ENCODE results near the gene ENTHD1.

ENTHD1 gene

DNA sequence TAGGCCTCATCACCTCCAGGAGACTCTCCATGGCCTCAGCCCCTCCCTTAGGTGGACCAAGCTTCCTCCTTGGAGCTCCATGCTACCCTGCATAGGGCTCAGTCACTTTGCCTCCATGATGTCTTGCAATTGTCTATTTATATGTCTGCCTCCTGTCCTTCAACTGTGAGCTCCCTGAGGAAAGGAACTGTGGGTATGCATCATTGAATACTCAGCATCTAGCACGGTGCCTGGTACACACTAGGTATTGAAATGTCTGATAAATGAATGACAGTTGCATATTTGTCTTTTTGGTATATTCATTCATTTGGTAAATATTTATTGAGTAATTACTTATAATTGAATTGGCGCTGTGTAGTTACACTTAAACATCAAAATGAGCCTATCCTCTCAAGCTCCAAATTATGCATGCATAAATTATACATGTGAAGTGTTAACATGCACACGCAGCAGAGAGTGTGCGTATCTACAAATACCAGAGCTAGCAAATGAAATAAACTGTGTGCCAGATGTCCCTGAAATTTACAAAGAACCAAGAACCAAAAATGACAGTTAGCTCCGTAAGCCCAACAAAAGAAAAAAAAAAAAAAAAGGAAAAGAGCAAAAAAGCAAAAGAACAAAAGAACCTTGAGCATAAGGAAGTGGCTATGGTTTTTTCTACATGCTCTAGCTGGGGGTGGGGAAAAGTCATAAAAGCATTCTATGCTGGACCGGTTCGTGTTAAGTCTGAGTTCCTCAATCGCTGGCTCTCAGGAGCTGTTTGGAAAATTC lies 32.5 kb upstream of the ENTHD1 start:
- ChIA-PET CTCF (no interaction called here), POLR2A (no interaction called here)
- DNase-seq (ENCODE audit: extremely low spot score) = no peak
- TF ChIP-seq ARNT (IDR thresholded peaks at IDR 0.05) = no peak
- TF ChIP-seq NFRKB (IDR thresholded peaks at IDR 0.05) = no peak

GRCh38 chr22:39925273-39925672 lies 31.7 kb upstream of the ENTHD1 start:
- no peak for TF ChIP-seq FOXA1 (IDR thresholded peaks at IDR 0.05)
- TF ChIP-seq BHLHE40 (IDR thresholded peaks at IDR 0.05; ENCODE audit: borderline replicate concordance) = no peak
- TF ChIP-seq L3MBTL2 (conservative IDR thresholded peaks at IDR 0.05) = no peak
- no peak for TF ChIP-seq SUZ12 (IDR thresholded peaks at IDR 0.05)
- TF ChIP-seq ARNT (IDR thresholded peaks at IDR 0.05) = no peak
- TF ChIP-seq TARDBP (IDR thresholded peaks at IDR 0.05) = no peak
- TF ChIP-seq CTBP1 (IDR thresholded peaks at IDR 0.05; ENCODE audit: borderline replicate concordance) = no peak
- TF ChIP-seq SP1 (IDR thresholded peaks at IDR 0.05) = no peak
- TF ChIP-seq ELF4 (IDR thresholded peaks at IDR 0.05) = no peak
- no peak for TF ChIP-seq FOXK2 (IDR thresholded peaks at IDR 0.05)
- no peak for TF ChIP-seq LEF1 (IDR thresholded peaks at IDR 0.05; ENCODE audit: borderline replicate concordance)
- POLR2A ChIA-PET = no interaction called here

DNA sequence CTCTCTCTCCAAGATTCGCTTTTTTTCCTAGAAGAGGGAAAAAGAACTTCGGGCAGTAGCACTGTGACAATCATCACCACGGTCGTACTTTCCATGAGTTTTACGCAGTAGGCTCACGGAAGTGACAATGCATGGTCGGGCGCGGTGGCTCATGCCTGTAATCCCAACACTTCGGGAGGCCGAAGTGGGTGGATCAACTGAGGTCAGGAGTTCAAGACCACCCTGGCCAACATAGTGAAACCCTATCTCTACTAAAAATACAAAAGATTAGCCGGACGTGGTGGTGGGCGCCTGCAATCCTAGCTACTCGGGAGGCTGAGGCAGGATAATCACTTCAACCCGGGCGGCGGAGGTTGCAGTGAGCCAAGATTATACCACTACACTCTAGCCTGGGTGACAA lies 30.7 kb upstream of the ENTHD1 start:
- POLR2A ChIA-PET = no interaction called here
- CTCF ChIA-PET = no interaction called here
- no peak for DNase-seq (ENCODE audit: extremely low spot score)
- TF ChIP-seq ARNT (IDR thresholded peaks at IDR 0.05) (no peak), CTBP1 (IDR thresholded peaks at IDR 0.05; ENCODE audit: borderline replicate concordance) (no peak), FOXK2 (IDR thresholded peaks at IDR 0.05) (no peak), ELF4 (IDR thresholded peaks at IDR 0.05) (no peak)
- TF ChIP-seq, protein P1, sequence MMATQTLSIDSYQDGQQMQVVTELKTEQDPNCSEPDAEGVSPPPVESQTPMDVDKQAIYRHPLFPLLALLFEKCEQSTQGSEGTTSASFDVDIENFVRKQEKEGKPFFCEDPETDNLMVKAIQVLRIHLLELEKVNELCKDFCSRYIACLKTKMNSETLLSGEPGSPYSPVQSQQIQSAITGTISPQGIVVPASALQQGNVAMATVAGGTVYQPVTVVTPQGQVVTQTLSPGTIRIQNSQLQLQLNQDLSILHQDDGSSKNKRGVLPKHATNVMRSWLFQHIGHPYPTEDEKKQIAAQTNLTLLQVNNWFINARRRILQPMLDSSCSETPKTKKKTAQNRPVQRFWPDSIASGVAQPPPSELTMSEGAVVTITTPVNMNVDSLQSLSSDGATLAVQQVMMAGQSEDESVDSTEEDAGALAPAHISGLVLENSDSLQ (IDR thresholded peaks at IDR 0.05) = no peak

More at GRCh38 chr22:39925273-39925672, 31.7 kb upstream of the ENTHD1 start:
- CTCF ChIA-PET = no interaction called here
- no peak for DNase-seq (ENCODE audit: extremely low spot score)

- POLR2A ChIA-PET = no interaction called here
- no peak for TF ChIP-seq HDGF (IDR thresholded peaks at IDR 0.05; ENCODE audit: borderline replicate concordance)
- TF ChIP-seq LEF1 (IDR thresholded peaks at IDR 0.05; ENCODE audit: borderline replicate concordance) = no peak
- TF ChIP-seq ZNF384 (IDR thresholded peaks at IDR 0.05) = no peak
- TF ChIP-seq, protein P1 (IDR thresholded peaks at IDR 0.05) = no peak
- no peak for TF ChIP-seq BHLHE40 (IDR thresholded peaks at IDR 0.05; ENCODE audit: borderline replicate concordance)
- no peak for TF ChIP-seq L3MBTL2 (conservative IDR thresholded peaks at IDR 0.05)
- no peak for TF ChIP-seq ELF4 (IDR thresholded peaks at IDR 0.05)
- DNase-seq (ENCODE audit: extremely low spot score) = no peak
- CTCF ChIA-PET = no interaction called here
These were observed 30.1 kb upstream of the ENTHD1 start for GRCh38 chr22:39923696-39924095.

DNA sequence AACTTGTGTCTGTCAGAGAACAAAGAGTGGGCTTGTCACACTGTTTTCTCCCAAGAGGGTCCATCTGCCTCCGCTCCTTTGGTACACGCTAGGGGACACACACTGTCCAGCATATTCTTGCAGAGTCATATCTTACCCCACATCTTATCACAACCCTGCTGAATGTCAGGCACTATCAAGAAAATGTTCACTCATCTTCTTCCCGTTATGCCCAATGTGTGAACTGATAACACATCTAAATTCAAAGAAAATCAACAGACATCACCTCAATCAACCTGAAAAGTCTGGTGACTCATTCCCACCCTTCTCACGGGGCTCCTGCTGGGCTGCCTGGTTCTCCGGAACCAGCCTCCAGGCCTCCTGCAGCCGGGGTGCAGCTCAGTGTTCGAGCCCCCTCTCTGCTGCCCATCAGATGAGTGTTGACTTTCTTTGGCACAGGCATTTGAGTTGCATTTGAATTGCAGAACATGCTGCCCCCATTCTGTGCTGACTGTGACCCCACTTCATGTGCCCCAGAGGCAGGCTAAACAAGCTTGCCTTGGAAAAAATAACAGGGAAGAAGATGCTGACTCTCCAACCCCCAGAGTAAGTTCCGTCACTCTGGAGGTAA lies 26.7 kb upstream of the ENTHD1 start:
- DNase-seq (ENCODE audit: extremely low spot score) = no peak
- ChIA-PET POLR2A (no interaction called here), CTCF (interaction anchor here (0.5 to 1.0 kb wide), 2 partner anchors 104 to 429 kb away, joined by 4 to 9 read pairs; no protein-coding TSS in a partner anchor)
- TF ChIP-seq NFRKB (IDR thresholded peaks at IDR 0.05) = no peak
- no peak for TF ChIP-seq FOXM1 (IDR thresholded peaks at IDR 0.05; ENCODE audit: borderline replicate concordance)
- TF ChIP-seq TARDBP (IDR thresholded peaks at IDR 0.05) = no peak
- no peak for TF ChIP-seq HDGF (IDR thresholded peaks at IDR 0.05; ENCODE audit: borderline replicate concordance)
- no peak for TF ChIP-seq ELF4 (IDR thresholded peaks at IDR 0.05)
- no peak for TF ChIP-seq SP1 (IDR thresholded peaks at IDR 0.05)
- no peak for TF ChIP-seq CTBP1 (IDR thresholded peaks at IDR 0.05; ENCODE audit: borderline replicate concordance)
- TF ChIP-seq L3MBTL2 (conservative IDR thresholded peaks at IDR 0.05) = no peak
- TF ChIP-seq BHLHE40 (IDR thresholded peaks at IDR 0.05; ENCODE audit: borderline replicate concordance) = no peak
- no peak for TF ChIP-seq SUZ12 (IDR thresholded peaks at IDR 0.05)

DNA sequence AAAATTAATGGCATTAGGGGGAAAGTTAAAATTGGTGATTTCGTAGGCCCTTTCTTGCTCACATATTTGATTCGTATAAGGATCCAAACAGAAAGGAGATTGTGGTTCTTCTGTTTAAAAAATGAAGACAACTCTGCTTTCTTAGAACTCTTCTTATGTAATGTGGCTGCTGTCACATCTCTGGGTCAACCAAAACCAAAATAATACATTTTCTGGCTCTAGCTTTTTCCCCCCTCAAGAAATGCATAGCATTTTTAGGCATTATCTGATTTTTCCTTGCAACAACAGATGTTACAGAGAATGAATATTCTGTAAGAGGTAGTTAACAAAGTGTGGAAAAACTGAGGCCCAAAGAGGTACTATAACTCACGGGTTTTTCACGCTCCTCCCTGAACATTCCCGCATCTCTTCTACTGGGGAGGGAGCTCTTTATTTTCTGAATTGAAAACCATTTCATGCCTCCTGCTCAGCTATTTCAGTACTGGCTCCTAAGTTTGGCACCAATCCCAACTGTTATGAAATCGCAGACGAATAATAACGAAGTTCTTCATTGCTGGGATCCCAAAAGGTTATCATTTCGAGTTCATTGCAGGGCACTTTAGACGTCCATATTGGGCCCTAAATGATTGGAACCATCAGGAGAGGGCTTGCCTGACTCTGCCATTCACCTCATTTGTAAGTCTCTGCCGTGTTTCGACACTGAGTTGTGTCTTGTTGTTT lies 24.4 kb upstream of the ENTHD1 start:
- CTCF ChIA-PET = no interaction called here
- no peak for TF ChIP-seq ELF4 (IDR thresholded peaks at IDR 0.05)
- TF ChIP-seq HDGF (IDR thresholded peaks at IDR 0.05; ENCODE audit: borderline replicate concordance) = no peak
- TF ChIP-seq, protein P1 (IDR thresholded peaks at IDR 0.05) = no peak
- TF ChIP-seq SUZ12 (IDR thresholded peaks at IDR 0.05) = no peak
- no peak for TF ChIP-seq FOXK2 (IDR thresholded peaks at IDR 0.05)
- DNase-seq (ENCODE audit: extremely low spot score) = no peak
- POLR2A ChIA-PET = no interaction called here

All from HEK293T (cell line).